ENCODE data around the gene ESPN.
A peak's percentile ranks its signal among the peaks of the same experiment; 100 is the strongest.
"Not testable (repeated sequence)": the region's sequence is repeated elsewhere in the genome, so short reads cannot be mapped to it uniquely, and the experiment has no call there.

The ESPN gene

DNA sequence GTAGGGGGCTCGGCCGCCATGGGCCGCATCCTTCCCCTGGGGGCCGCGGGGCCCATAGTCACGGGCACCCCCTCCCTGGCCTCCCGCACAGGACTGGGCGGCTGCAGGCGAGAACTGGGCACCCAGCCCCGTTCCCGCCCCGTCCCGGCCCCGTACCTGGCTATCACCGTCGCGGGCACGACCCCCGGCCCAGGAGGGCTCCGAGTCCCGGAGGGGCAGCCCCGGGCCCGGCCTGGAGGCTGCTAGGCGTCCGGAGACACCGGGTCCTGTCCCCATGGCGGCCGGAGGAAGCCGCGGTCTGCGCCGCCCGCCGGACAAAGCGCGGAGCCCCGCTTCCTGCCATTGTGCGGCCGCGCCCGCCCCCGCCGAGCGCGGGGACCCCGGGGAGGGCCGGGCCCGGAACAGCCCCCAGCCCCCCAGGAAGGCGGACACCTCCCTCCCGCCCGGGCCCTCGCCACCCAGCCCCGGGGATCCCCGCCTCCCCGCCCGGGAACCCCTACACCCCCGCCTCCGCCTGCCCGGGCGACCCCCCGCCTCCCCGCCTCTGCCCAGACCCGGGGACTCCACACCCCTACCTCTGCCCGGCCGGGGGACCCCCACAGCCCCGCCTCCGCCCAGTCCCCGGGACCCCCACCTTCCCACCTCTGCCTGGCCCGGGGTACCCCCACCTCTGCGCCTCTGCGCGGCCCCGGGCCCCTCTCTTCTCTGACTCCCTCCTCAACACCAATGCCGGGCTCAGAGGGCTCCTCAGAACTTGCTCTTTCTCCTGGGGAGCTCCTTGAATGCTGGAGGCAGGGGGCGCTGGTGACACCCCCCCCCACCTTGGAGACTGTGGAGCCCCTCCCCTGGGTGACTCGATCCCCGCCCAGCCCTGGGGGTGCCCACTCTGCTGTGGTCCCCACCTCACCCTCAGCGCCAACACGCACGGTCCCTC, 60.9 kb downstream of the ESPN start:
- DNase-seq = no peak

DNA sequence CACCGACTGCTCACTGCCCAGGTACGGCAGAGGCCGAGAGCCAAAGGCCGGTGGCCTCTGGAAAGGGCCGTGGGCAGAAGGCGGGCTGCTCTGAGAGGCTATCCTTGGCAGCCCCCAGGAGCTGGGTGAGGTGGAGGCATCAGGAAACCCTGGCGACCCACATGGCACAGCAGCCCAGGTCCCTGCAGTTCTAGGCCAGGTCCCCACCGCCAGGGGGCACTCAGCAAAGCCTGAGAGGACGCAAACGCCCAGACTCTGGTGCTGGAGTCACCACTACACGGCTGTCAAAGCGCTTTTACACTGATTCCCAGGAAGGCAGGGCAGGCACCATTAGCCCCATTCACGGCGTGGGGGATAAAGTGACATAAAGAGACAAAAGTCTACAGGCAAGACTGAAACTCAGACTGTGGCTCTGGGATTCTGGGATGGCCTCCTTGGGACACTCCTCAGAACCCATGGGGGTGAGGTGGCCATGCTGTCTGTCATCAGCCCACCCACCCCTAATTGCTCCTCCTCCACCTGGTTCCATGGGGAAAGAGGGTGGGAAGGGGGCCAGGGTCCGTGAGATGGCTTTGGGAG, 61.9 kb downstream of the ESPN start:
- peak; percentile 87 for DNase-seq

DNA sequence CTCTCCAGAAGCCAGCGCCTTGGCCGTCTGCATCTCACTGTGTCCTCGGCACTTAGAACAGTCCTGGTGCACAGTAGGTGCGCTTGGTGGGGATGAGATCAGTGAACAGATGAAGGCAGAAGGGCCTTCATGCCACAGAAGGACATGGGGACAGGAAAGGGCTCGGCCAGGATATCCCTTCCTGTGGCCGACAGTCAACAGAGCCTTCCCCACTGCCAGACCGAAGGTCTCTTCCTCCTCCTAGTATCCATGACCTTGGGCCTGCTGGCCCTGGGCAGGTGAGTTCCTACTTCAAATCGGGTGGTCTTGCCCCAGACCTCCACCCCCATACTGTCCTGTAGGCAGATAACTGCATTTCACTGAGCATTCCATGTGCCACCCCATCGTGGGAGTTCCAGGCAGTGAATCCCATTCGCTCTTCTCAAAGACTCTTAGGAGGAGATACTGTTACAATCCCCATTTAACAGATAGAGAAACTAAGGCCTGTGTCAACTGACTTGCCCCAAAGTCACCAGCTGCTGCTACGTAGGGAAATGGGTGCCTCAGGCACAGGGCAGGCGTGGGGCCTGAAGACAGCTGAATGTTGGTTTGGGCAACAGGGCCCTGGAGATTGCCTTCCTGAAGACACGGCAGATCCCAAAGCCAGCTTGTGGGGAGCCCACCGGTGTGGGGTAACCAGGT, 63.4 kb downstream of the ESPN start:
- DNase-seq = no peak

DNA sequence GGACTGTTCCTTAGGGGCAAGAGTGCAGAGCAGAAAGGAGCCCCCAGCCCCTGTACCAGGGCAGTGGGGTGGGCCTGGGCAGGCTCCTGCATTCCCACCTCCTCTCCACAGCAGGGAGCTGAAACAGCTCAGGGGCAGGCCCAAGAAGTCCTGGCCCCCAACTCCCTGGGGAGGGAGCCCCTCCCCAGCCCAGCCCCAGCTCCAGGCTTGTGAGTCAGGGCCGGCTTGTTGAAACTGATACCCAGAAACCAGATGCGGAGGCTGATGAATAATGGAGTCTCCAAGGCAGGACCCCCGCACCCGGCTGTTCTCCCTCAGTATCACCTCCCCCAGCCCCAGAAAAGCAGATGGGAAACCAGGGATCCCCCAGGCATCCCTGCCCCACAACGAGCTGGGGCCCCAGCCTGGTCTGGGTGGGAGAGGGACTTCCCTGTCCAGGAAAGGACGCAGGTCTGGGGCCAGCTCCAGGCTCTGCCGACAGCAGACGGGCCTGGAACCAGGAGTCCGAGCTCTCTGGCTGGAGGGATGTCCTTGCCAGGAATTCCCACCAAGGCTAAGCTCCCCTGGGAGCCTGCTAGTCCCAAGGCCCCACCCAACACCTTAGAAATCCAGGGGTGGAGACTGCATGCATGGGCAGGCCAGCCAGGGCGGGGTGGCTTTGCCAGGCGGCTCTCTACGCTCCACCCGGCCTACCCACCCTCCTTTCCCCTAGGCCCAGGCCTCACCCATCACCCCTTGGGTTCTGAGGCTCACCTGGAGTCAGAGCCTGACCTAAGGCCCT, 64.2 kb downstream of the ESPN start:
- no peak for DNase-seq

DNA sequence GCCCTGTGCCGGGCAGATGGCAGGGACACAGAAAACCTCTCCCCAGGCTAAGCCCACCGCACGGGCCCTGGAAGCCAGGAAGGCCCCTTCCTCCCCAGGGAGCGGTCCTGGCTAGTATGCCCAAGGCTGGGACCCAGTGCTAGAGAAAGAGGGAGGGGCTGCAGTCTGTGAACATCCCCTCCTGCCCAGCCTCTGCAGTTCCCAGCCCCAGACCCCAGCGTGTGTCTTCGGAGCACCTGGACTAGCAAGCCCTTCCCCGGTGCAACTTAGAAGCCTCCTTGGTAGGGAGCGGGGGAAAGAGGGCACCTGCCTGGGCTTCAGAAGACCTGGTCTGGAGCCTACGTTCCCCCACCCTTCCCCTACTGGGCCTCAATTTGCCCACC, 64.8 kb downstream of the ESPN start:
- DNase-seq = no peak

DNA sequence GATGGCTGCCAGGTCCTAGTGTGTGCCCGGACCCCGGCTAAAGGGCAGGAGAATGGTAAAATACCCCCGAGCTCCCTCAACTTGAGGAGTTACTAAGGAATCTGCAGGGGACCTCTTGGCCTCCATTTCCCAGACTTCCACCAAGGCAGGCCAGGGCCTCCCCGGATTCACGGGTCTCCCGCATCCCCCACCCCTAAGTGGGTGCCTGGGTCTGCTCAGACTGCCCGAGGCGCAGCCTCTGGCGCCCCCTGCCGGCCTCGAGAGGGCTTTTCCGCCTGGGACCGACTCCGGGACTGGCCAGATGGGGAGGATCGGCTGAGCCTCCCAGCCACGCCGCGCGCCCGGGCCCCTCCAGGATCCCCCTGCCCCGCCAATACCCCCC, 65.2 kb downstream of the ESPN start:
- peak; percentile 73 for DNase-seq

DNA sequence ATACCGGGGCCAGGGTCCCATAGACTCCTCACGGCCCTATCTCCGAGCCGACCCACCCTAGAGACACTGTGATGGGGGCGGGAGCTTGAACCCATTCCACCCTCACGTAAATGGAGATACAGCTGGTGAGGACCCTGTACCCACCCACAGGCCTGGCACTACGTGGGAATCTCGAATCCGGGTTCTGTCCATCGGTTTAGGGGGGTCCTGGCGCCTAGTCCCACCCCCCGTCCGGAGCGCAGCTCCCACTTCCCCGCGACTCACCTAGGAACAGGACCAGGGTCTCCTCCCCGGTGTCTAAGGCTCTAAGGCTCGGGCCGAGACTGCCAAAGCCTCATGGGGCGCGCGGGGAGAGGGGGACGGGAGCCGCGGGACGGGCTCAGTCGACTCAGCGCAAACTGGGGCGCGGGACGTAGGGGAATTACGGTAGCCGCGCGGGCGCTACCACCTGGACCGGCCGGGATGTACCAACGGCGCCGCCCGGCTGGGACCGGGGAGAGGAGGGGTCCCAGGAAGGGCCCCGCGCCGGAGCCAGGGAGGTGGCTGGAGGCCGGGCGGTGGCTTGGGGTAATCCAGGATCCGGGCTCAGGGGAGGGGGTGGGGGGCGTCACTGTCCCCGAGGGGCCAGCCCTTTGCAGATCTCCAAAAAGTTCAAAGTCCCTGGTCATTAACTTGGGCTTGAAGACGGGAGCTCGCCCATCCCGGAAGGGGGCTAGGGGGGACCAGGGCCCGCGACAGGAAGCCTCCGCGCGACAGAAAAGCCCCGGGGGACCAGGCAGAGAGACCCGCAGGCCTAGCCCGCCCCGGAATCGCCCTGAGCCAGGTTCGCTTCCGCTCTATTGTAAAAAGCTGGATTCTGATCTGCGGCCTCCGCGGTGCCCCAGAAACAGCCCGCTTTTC, 65.9 kb downstream of the ESPN start:
- DNase-seq = peak; percentile 51

DNA sequence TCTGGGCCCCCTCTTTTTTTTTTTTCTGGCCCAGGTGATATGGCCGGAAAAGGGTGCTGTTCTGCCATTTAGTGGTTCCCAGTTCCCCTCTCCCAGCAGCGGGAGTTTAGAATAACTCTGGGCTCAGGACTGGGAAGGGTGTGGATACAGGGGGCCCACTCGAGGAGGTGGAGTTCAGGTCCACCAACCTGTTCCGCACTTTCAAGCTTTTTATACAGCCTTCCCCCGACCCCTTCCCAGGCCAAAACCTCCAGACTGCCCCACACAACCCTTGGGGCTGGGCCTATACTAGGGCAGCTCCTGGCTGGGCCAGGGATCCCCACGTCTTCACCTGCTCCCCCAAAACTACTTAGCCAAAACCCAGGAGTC, 66.5 kb downstream of the ESPN start:
- DNase-seq = no peak

DNA sequence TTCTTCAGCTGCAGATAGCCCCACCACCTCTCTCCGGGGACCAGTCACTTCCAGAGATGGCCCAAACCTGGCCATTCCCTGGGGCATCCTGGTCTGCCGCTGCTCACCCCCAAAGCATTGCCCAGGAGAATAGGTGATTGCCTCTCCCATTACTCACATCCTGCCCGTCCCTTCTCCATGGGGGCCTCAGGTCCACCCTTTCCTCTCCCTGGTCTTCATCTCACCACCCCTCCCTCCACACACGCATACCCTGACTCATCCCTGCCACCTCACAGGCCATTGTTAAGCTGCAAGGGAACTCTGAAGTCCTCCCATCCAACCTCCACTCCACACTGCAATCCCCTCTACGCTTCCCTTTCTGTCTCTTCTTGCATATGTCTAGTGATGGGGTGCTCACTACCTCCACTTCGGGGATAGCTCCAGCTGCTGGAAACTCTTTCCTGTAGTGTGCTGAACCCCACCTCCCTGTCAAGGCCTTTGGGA, 66.9 kb downstream of the ESPN start, which contains the start of gene PLEKHG5:
PLEKHG5 (minus strand) TSS at position 188 of the 483 bp plus-strand sequence. CDS start 14,096 bp downstream, outside the sequence.
- no peak for DNase-seq

DNA sequence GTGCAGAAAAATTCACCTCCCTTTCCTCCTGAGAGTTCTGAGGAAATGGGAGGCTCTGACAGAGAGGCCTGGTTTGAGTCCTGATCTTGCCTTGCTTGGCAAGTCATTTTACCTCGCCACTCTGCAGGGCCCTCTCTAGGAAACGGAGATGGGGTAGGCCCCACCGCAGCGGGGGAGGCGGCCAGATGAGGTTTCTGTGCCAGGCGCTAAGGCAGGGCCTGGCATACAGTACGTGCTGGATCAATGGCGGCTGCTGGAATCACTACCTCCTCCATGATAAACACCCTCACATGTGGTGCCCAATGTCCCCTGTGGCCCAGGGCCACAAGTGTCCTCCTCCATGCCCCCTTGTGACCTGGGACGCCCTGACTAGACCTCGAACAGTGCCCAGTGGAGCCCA, 67.4 kb downstream of the ESPN start:
- DNase-seq = no peak

DNA sequence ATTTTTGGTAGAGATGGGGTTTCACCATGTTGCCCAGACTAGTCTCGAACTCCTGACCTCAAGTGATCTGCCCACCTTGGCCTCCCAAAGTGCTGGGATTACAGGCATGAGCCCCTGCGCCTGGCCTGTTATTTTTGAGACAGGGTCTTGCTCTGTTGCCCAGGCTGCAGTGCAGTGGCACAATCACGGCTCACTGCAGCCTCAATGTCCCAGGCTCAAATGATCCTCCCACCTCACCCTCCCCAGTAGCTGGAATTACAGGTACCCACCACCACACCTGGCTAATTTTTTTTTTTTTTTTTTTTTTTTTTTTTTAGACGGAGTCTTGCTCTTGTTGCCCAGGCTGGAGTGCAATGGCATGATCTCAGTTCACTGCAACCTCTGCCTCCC, 69.3 kb downstream of the ESPN start:
- DNase-seq = not testable (repeated sequence)

DNA sequence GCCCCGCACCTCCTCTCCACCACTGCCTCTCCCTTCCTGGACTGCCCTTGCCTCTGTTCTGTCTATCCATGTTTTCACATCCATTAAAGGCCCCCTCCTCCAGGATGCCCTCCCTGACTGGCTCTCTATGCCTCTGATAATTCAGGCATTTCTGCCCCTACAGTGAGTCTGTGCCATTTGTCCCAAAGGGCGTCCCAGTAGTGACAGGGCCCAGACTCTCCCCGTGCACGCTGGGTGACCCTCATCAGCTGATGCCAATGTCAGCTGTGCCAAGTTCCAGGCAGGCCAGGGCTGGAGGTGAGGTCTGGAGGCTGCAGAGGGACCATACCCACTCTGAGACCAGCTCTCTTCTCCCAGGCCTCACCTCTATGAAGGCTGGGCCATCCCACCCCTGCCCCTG, 70.1 kb downstream of the ESPN start:
- no peak for DNase-seq

DNA sequence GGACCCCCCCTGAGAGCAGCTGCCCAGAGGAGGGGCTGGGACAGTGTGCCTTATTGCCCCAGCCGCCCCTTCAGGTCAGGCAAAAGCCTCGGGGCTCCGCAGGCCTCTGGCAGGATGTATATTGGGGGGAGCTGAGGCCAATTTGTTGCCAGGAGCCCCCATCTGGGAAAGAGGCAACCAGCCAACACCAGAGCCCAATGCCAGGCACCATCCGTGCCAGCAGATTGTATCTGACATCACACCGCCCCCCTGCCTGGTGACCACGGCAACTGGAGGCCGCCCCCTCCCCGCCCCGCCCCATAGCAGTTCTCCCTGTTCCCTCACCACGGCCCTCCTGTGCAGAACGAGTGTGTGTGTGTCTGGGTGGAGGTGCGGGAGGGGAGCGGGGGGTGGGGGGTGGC, 70.5 kb downstream of the ESPN start:
- DNase-seq = peak; percentile 19

DNA sequence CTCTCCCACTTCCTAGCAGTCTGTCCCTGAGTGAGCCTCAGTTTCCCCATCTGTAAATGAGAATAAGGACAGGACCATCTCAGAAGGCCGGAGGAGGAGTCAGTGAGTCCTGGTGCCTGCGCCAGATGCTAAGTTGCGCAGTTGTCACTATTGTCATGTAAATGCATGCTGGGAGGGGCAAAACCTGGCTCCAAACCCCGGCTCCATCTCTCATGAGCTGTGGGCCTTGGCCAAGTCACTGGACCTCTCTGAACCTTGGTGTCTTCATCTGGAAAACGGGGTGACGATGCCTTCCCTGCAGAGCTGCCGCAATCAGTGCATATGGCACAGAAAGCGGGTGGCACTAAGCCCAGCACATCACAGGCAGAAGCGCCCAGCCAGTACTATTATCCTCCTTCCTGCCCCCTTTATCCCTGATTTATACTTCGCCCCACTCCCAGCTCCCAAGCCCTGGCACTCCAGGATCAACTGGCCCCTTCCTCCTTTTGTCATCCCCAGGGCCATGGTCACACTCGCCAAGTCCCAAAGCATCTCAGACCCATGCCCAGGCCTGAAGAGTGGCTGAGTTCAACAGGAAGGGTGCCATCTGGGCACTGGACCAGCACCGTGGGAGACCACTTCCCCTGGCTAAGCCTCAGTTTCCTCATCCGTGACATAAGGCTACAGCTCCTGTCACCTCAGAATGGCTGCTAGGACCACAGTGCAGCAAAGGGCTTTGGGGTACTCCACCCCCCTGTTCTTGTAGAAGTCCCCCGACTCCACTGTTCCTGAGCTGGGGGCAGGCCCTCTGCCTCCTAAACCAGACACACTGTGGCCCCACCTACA, 71.2 kb downstream of the ESPN start:
- DNase-seq = no peak

DNA sequence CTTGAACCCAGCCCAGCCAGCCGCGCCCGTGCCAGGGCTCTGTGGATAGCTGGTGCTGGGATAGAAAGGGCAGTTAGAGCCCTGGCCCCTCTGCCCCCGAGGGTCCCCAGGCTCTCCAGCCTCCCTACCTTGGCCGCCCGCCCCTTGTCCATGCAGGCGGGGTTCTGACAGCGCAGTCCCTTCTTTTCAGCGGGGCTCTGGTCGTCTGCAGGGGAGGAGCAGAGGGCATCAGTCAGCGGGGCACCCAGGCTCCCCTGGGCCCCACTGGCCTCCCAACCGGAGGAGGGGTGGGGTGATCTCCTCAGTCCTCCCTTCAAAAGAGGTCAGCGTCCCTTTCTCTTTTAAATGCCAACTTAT, 71.8 kb downstream of the ESPN start:
- no peak for DNase-seq

DNA sequence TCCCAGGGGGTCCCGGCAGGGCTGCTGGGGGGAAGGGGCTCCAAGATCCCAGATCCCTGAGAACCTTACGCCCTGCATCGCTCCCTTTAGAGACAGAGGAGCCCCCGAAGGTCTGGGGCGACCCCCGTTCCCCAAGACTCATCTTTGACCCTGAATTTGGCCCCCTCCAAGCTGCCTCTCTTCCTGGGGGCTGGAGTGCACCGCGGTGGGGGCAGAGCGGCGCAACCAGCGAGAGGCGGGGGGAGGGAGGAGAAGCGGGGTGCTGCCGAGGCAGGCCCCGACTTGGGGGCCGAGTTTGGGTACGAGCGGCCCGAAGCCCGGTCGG, 72.3 kb downstream of the ESPN start:
- no peak for DNase-seq

DNA sequence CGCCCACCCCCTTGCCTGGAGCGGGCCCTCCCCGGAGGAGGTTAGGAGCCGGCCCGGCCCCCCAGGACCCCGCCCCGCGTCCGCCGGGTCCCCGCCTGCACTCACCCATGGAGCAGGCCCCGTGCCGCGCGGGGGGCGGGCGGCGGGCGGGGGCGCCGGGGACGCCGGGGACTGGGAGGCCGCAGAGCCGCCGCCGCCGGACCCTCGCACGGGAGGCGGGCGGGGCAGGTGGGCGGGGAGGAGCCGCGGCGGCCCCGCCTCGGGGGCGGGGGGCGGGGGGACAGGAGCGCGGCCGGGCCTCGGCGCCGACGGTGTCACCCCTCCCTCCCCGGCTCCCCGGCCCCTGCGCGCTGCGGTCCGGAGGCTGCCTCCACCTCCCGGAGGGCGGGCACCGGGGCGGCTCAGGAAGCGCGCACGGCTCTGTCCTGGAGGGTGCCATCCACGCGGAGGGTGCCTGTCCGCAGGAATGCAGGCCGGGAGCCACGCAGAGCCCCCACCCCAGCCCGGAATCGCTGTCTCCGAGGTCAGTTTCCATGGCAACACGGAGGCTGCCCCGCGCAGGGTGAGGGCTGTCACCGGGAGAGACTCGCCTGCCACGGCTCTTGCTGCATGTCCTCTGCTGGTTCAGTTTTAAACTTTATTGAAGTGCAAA, 72.8 kb downstream of the ESPN start:
- no peak for DNase-seq

DNA sequence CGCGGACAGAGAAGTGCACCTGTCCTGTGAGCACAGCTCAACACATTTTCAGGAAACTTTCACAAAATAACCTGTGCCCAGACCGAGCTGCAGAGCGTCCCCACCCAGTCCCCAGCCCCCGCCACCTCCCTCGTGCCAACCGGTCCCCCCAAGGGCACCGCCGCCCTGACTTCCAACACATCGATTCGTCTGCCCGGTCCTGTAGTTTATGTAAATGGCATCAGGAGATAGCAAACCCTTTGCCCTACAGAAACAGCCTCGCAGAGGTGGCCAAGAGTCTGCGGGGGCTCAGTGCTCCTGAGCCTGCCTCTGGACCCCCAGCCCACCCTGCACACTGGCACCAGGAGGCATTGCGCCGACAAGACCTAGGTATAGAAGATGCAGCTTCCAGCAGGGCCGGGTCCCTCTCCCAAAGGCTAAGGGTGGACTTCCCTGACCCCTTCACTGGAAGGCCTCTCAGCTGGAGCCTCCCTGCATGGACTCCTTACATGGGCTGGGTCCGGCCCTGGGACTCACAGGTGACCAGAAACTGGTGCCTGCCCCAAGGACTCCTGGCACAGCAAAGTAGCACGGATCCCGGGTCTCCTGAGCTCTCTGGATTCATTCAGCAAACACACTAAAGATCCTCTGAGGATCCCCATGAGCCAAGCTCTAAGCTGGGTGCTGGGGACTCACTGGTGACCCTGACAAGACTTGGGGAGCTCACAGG, 73.4 kb downstream of the ESPN start:
- no peak for DNase-seq

DNA sequence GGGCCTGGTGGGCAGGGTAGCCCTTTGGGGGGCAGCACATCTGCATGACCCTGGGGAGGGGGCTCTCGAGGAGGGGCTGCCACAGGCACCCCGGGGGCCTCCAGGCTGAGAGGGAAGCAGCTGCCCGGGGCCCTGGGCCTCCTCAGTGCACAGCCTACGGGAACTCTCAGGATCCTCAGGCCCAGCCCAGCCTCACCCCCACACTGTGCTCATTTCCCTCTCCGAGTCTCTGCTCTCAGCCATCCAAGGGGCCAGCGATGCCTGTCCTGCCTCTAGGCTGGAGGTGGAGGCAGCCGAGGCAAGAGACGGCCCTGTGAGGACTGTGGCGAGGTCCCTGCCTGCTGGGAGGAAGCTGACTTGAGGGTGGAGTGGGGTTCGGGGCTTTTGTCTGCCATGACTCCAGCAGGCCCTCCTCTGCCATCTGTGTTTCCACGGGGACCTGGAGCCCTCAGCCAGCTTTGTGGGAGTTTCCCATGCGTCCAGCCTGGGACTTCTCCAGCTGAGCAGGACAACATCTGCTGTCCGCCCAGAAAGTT, 74.1 kb downstream of the ESPN start:
- DNase-seq = no peak

DNA sequence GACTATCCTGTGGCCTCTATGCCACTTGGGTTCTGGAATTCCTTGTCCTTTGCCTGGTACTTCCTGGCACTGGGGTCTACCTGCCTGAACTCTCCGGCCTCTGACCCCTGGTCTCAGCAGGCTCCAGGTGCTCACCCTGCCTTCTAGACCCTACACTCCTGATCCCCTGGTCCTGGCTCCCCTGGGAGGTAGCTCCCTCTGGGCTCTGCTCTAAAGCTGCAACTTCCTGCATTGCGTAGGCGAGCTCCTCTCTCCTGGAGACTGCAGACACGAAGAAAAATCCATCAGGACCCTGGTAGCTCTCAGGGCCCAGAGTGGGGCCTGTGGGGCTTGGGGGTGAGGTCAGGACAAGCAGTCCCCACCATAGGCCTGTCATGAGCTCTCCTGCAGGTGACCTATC, 74.7 kb downstream of the ESPN start:
- DNase-seq = no peak
